WERI-Rb-1 (cell line): ENCODE data around the gene CNBD2.

Source experiments
- DNase-seq: peaks from one replicate; pipeline ENCODE4 v3.0.0-alpha.2; 2020
- H3K27ac ChIP-seq: fragments of 250-450 bp; sonication (Bioruptor Pico); 2 replicates; pipeline ENCODE4 v1.5.1; 2020; ENCODE audit warnings: mild to moderate bottlenecking, moderate library complexity
- H3K27me3 ChIP-seq: fragments of 250-450 bp; sonication (Bioruptor Pico); 2 replicates; pipeline ENCODE4 v1.5.1; 2021; ENCODE audit warnings: mild to moderate bottlenecking, low read depth, moderate library complexity; ENCODE audit not compliant: insufficient read depth, severe bottlenecking
- H3K36me3 ChIP-seq: fragments of 250-450 bp; sonication (Bioruptor Pico); 2 replicates; pipeline ENCODE4 v1.5.1; 2020; ENCODE audit warnings: mild to moderate bottlenecking, moderate library complexity
- H3K4me3 ChIP-seq: 2 replicates; pipeline ENCODE4 v1.5.1; 2011; ENCODE audit warnings: low read depth, mild to moderate bottlenecking, control low read depth, low read length
- H3K9me3 ChIP-seq: fragments of 250-450 bp; sonication (Bioruptor Pico); 2 replicates; pipeline ENCODE4 v1.5.1; 2021; ENCODE audit warnings: mild to moderate bottlenecking, moderate library complexity; ENCODE audit not compliant: severe bottlenecking
- TF ChIP-seq, protein P1 (sequence below): IDR thresholded peaks from 2 replicates; pipeline ENCODE4 v1.5.1; 2011; ENCODE audit warnings: low read depth, mild to moderate bottlenecking, control low read depth, inconsistent platforms, low read length

The CNBD2 gene

DNA sequence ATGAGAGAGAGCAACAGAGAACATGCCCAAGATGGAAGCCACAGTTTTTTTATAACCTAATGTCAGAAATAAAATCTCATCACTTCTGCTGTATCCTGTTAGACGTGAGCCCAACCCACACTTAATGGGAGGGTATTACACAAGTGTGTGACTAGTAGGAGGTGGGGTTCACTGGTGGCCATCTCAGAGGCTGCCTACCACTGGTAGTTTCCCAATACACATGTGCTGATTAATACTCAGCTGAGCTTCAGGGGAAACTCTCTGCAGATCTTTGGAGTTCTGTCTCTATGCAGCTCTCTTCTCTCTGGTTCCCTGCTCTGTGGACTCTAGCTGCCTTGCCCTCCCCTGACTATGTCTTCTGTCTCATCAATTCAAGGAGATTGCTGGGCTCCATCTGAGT, 35.7 kb downstream of the CNBD2 start:
- peaks cover 16% of the 10 kb centered on the region for H3K9me3 ChIP-seq
- TF ChIP-seq, protein P1, sequence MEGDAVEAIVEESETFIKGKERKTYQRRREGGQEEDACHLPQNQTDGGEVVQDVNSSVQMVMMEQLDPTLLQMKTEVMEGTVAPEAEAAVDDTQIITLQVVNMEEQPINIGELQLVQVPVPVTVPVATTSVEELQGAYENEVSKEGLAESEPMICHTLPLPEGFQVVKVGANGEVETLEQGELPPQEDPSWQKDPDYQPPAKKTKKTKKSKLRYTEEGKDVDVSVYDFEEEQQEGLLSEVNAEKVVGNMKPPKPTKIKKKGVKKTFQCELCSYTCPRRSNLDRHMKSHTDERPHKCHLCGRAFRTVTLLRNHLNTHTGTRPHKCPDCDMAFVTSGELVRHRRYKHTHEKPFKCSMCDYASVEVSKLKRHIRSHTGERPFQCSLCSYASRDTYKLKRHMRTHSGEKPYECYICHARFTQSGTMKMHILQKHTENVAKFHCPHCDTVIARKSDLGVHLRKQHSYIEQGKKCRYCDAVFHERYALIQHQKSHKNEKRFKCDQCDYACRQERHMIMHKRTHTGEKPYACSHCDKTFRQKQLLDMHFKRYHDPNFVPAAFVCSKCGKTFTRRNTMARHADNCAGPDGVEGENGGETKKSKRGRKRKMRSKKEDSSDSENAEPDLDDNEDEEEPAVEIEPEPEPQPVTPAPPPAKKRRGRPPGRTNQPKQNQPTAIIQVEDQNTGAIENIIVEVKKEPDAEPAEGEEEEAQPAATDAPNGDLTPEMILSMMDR, result no peak
- DNase-seq, result no peak
- no peak overlapping the region for H3K27ac ChIP-seq
- H3K36me3 ChIP-seq, result no peaks in the 10 kb centered on the region
- no peaks in the 10 kb centered on the region for H3K27me3 ChIP-seq
- H3K4me3 ChIP-seq, result no peak overlapping the region

DNA sequence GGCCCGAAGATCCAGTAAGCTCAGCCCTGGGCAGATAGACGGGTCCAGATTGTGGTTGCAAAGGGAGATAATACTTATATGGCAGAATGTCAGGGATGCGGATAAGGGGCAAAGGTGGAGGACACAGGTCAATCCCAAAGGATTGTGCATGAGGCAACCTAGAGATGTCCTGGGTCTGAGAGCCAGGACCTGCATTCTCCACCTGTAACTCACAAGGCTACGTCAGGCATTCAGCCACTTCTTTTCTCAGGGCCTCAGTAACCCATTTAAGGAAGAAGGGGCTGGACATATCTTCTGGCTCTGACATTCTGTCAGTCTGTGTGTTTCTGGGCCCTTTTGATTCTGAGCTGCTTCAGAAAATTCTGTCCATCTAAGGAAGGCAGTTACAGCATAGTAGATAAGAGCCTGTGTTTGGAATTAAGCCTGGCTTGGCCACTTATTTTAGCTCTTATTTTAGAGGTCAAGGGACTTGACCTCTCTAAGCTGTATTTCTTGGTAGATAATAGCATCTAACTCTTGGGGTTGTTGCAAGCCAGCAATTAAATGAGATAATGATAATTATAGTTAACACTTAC, 40.2 kb downstream of the CNBD2 start:
- Histone ChIP-seq H3K9me3 (peaks cover 4% of the 10 kb centered on the region), H3K27me3 (no peaks in the 10 kb centered on the region), H3K36me3 (no peaks in the 10 kb centered on the region), H3K27ac (no peak overlapping the region), H3K4me3 (no peak overlapping the region)
- TF ChIP-seq, protein P1, result no peak
- DNase-seq, result no peak

DNA sequence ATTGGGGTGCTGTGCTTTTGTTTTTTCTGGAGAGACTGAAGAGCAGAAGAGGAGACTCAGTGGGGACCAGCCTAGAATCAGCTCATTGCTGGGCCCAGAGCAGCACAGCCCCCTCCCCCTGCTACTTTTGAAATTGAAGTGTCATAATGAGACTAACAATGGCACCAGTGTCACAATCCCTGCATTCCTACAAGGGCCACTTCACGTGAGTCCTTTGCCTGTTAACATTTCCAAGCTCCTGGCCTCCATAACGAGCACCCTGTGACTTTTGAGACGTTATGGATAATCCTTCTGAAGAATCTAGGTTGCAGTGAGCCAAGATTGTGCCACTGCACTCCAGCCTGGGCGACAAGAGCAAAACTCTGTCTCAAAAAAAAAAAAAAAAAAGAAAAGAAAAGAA, 41.7 kb downstream of the CNBD2 start:
- H3K27ac ChIP-seq, result no peak overlapping the region
- TF ChIP-seq, protein P1, result no peak
- no peaks in the 10 kb centered on the region for H3K36me3 ChIP-seq
- H3K27me3 ChIP-seq, result no peaks in the 10 kb centered on the region
- no peak overlapping the region for H3K4me3 ChIP-seq
- H3K9me3 ChIP-seq, result no peaks in the 10 kb centered on the region
- no peak for DNase-seq

DNA sequence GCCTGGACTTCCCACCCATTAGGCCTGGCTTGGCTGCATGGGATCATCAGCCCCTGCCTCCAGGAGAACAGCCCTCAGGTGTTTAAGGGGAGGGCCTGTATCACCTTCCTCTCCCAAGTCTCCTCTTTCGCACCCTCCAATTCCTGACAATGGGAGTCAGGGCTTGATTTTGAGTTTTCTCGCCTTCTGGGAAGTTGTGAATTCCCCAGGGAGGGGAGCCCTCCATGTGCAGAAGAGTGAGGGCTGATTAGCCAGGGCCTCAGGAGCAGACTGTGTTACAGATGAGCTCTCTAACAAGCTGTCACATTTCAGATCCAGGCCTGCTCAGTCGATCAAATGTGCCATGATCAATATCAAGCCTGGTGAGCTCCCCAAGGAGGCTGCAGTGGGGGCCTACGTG, 42.4 kb downstream of the CNBD2 start:
- Histone ChIP-seq H3K27me3 (no peaks in the 10 kb centered on the region), H3K9me3 (no peaks in the 10 kb centered on the region), H3K27ac (no peak overlapping the region), H3K4me3 (no peak overlapping the region), H3K36me3 (no peaks in the 10 kb centered on the region)
- DNase-seq, result no peak
- TF ChIP-seq, protein P1, result no peak

DNA sequence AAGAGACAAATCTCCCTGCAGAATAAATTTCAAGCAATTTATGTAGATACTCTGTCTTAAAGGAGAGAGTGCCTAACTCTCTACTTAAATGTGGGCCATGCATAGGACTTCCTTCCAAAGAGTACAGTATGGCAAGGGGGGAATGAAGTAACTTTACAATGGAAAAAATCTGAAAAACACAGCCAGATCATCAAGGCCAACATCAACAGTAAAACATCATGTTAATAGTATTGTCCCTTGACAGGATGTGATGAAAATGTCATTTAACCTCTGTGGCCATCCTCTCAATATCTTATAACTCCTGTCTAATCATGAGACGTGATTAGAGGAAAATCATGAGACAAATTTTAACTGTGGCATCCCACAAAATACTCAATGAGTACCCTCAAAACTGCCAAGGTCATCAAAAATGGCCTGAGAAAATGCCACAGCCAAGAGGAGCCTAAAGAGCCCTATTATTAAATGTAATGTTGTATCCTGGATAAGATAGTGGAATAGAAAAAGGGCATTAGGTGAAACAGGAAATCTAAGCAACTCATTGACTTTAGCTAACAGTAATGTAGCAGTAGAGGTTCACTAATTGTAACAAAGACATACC, 47.5 kb downstream of the CNBD2 start:
- no peak overlapping the region for H3K4me3 ChIP-seq
- H3K36me3 ChIP-seq, result no peaks in the 10 kb centered on the region
- H3K9me3 ChIP-seq, result no peaks in the 10 kb centered on the region
- no peak overlapping the region for H3K27ac ChIP-seq
- no peak for DNase-seq
- H3K27me3 ChIP-seq, result no peaks in the 10 kb centered on the region
- TF ChIP-seq, protein P1, result no peak
